K562 (cell line): ENCODE measurements around the gene DUSP19. TPM values are rescaled to one million over a fixed set of nuclear protein-coding genes. Genes with fewer than 3 reads are reported as not detected.

ENCODE experiments used
- CHCHD3 ChIP-seq: fragments of 250-450 bp; sonication (Bioruptor Pico); IDR thresholded peaks from 2 replicates; pipeline ENCODE4 v2.1.2; 2022; ENCODE audit warnings: mild to moderate bottlenecking
- CREM ChIP-seq: IDR thresholded peaks from 2 replicates; pipeline ENCODE4 v1.6.1; 2014; ENCODE audit warnings: antibody characterized with exemption, low read depth
- E2F8 ChIP-seq: fragments of 450-650 bp; IDR thresholded peaks from 2 replicates; pipeline ENCODE4 v1.7.1; 2018; ENCODE audit warnings: mild to moderate bottlenecking, low read depth; ENCODE audit not compliant: partially characterized antibody
- FOXP1 ChIP-seq: sonication (generic); formaldehyde crosslinking; IDR thresholded peaks from 2 replicates; pipeline ENCODE4 v1.8.0; 2022; ENCODE audit warnings: mild to moderate bottlenecking, missing genetic modification reagents
- GABPA ChIP-seq: fragments of 200-800 bp; sonication (Bioruptor generic); conservative IDR thresholded peaks from 2 replicates; pipeline ENCODE4 v1.6.1; 2016; ENCODE audit warnings: low read depth, missing genetic modification characterization, missing compliant biosample characterization
- HMG20A ChIP-seq: fragments of 450-650 bp; formaldehyde crosslinking; conservative IDR thresholded peaks from 2 replicates; pipeline ENCODE4 v1.4.0; 2020; ENCODE audit warnings: mild to moderate bottlenecking, mixed read lengths
- HNRNPUL1 ChIP-seq: fragments of 200-400 bp; formaldehyde crosslinking; IDR thresholded peaks from 2 replicates; pipeline ENCODE4 v1.6.1; 2017; ENCODE audit warnings: low read length
- KDM4B ChIP-seq, 2 experiments: fragments of 450-650 bp in 1 of 2; sonication (generic) in 1 of 2; IDR thresholded peaks; 2 replicates each; pipeline ENCODE4 v1.6.1; 2016 to 2017; ENCODE audit warnings: borderline replicate concordance in 2 of 2, antibody characterized with exemption in 1 of 2, low read depth in 1 of 2, mild to moderate bottlenecking in 1 of 2
- KLF16 ChIP-seq: IDR thresholded peaks from 2 replicates; pipeline ENCODE4 v1.6.1; 2016; ENCODE audit warnings: antibody characterized with exemption
- NR2C1 ChIP-seq, 2 experiments: fragments of 450-650 bp; IDR thresholded peaks; 2 replicates each; pipeline ENCODE4 v1.6.1; 2017; ENCODE audit warnings: mild to moderate bottlenecking in 2 of 2, antibody characterized with exemption in 1 of 2, inconsistent platforms in 1 of 2, missing compliant biosample characterization in 1 of 2, missing genetic modification characterization in 1 of 2
- POLR2G ChIP-seq: fragments of 200-400 bp; formaldehyde crosslinking; IDR thresholded peaks from 2 replicates; pipeline ENCODE4 v1.6.1; 2017; ENCODE audit warnings: low read depth, mild to moderate bottlenecking, antibody characterized with exemption, low read length, moderate library complexity
- RAD21 ChIP-seq, 2 experiments: fragments of 250-450 bp in 1 of 2; fragments of 450-650 bp in 1 of 2; sonication (Bioruptor Pico) in 1 of 2; formaldehyde crosslinking in 1 of 2; IDR thresholded peaks in 1 of 2; conservative IDR thresholded peaks in 1 of 2; 2 replicates each; pipeline versions ENCODE4 v1.4.0 to v1.8.0; 2020 to 2022; ENCODE audit warnings: mild to moderate bottlenecking in 2 of 2, moderate library complexity in 1 of 2
- RBM14 ChIP-seq: fragments of 200-400 bp; formaldehyde crosslinking; IDR thresholded peaks from 2 replicates; pipeline ENCODE4 v1.6.1; 2018; ENCODE audit warnings: low read depth, mild to moderate bottlenecking, low read length, moderate library complexity, borderline replicate concordance; ENCODE audit not compliant: insufficient read depth
- RBM17 ChIP-seq: fragments of 200-400 bp; formaldehyde crosslinking; IDR thresholded peaks from 2 replicates; pipeline ENCODE4 v1.6.1; 2017; ENCODE audit warnings: low read depth, mild to moderate bottlenecking, low read length, borderline replicate concordance
- RBM39 ChIP-seq: fragments of 200-400 bp; formaldehyde crosslinking; optimal IDR thresholded peaks from 2 replicates; pipeline ENCODE3; 2018; ENCODE audit warnings: low read depth, low read length
- SPI1 ChIP-seq: IDR thresholded peaks from 2 replicates; pipeline ENCODE4 v1.6.1; 2011; ENCODE audit warnings: low read depth, low read length, control low read depth, borderline replicate concordance
- ZNF655 ChIP-seq: fragments of 250-450 bp; sonication (Bioruptor Pico); IDR thresholded peaks from 2 replicates; pipeline ENCODE4 v1.5.0; 2021
- polyA plus RNA-seq, 8 experiments: library from polyadenylated mRNA; depleted of rRNA in 4 of 8; stranded (reverse) in 5 of 8; unstranded in 3 of 8; fragments of >200 nt; fragmentation: Nextera tagmentation in 2 of 8; fragmentation: Illumina TruSeq in 1 of 8; extraction: Ambion mirVana in 2 of 8; extraction: Trizol in 1 of 8; gene quantifications; 2 replicates each; pipeline versions ENCODE4 v1.2.1 to v1.2.3, GENCODE V29; 2011 to 2014; ENCODE audit warnings: inconsistent platforms in 1 of 8, missing spikeins in 1 of 8
- total RNA-seq, 7 experiments: library from RNA; depleted of rRNA in 6 of 7; stranded (reverse); fragments of >200 nt in 6 of 7; fragmentation: Illumina TruSeq in 2 of 7; extraction: Trizol in 2 of 7; gene quantifications; 2 replicates each; pipeline versions ENCODE4 v1.2.1 to v1.2.3, GENCODE V29; 2011 to 2021; ENCODE audit warnings: low replicate concordance in 1 of 7
- TF ChIP-seq, protein P1 (sequence below): fragments of 200-800 bp; sonication (Bioruptor generic); IDR thresholded peaks from 2 replicates; pipeline ENCODE4 v1.6.1; 2016; ENCODE audit warnings: missing genetic modification characterization, missing compliant biosample characterization

Gene DUSP19
- total and polyA plus RNA-seq, 9 of the 15 experiments (the other 6 are each of a cell fraction or from before 2014, with no cell fraction given) = 1.6 to 6.3 (median 3.1) TPM

DNA sequence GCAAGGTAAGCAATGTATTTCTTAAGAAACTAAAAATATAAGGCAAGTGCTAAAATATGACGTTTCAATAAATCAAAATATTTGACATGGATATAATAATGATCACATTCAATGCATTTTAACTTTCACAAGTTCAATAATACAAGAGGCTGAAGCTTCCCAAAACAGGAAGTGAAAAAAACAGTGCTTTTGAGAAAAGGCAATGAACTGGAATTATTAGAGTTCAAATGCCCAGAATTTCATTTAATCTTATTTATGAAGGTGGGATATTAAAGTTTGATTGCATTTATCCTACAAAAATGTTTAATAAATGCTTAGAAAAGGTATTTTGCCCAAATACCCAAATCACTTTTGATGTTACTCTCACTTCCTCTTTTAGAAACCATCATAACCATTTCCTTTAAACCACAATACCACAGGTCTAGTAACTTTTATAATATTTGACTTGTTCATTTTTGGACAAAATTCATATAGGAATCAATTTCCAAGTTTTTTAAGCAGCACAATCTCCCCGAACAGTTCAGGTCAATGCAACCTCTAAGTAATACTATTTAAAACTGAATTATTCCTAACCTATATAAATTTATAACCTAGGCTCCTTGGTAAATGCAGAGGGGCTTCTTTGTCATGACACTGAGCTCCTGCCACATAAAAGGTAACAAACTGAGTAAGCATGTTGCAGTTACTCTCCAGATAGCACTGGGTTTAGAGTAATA lies 42.4 kb upstream of the DUSP19 start (continued):
- TF ChIP-seq, protein P1, sequence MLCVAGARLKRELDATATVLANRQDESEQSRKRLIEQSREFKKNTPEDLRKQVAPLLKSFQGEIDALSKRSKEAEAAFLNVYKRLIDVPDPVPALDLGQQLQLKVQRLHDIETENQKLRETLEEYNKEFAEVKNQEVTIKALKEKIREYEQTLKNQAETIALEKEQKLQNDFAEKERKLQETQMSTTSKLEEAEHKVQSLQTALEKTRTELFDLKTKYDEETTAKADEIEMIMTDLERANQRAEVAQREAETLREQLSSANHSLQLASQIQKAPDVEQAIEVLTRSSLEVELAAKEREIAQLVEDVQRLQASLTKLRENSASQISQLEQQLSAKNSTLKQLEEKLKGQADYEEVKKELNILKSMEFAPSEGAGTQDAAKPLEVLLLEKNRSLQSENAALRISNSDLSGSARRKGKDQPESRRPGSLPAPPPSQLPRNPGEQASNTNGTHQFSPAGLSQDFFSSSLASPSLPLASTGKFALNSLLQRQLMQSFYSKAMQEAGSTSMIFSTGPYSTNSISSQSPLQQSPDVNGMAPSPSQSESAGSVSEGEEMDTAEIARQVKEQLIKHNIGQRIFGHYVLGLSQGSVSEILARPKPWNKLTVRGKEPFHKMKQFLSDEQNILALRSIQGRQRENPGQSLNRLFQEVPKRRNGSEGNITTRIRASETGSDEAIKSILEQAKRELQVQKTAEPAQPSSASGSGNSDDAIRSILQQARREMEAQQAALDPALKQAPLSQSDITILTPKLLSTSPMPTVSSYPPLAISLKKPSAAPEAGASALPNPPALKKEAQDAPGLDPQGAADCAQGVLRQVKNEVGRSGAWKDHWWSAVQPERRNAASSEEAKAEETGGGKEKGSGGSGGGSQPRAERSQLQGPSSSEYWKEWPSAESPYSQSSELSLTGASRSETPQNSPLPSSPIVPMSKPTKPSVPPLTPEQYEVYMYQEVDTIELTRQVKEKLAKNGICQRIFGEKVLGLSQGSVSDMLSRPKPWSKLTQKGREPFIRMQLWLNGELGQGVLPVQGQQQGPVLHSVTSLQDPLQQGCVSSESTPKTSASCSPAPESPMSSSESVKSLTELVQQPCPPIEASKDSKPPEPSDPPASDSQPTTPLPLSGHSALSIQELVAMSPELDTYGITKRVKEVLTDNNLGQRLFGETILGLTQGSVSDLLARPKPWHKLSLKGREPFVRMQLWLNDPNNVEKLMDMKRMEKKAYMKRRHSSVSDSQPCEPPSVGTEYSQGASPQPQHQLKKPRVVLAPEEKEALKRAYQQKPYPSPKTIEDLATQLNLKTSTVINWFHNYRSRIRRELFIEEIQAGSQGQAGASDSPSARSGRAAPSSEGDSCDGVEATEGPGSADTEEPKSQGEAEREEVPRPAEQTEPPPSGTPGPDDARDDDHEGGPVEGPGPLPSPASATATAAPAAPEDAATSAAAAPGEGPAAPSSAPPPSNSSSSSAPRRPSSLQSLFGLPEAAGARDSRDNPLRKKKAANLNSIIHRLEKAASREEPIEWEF (CRISPR knock-in tag) = peak; percentile 78; the same call in 1 of the 2 replicates
- TF ChIP-seq RBM14 (no peak), E2F8 (peak; percentile 18), CREM (no peak), ZNF655 (CRISPR knock-in tag) (no peak), SPI1 (peak; percentile 98), RAD21 (CRISPR knock-in tag; conservative IDR thresholded peaks at IDR 0.05 in 1 of 2, IDR thresholded peaks at IDR 0.05 in 1 of 2) (peak in 1 of 2 experiments; percentile 14; a peak in 2 of 4 replicates), CHCHD3 (CRISPR knock-in tag) (no peak), NR2C1 (IDR thresholded peaks at IDR 0.05) (no peak), NR2C1 (tag; IDR thresholded peaks at IDR 0.05) (no peak), KLF16 (no peak), RBM39 (no peak), FOXP1 (CRISPR knock-in tag) (no peak), RBM17 (no peak), GABPA (peak; percentile 37; the same call in 1 of the 2 replicates), HNRNPUL1 (no peak), HMG20A (CRISPR knock-in tag) (no peak), KDM4B (IDR thresholded peaks at IDR 0.05; ENCODE audit: borderline replicate concordance in 2 of 2, low read depth in 1 of 2) (no peak), POLR2G (peak; percentile 53)
